MM.1S (cell line): Measurements from ENCODE around the gene CCDC136.

Experiments
- EZH2 ChIP-seq: fragments of 300-600 bp; sonication (generic); optimal IDR thresholded peaks from 2 replicates; pipeline ENCODE3; 2017; ENCODE audit warnings: low read depth, mild to moderate bottlenecking, antibody characterized with exemption, low read length, mixed read lengths
- TF ChIP-seq, protein P1 (sequence below): fragments of 300-600 bp; sonication (generic); IDR thresholded peaks from 2 replicates; pipeline ENCODE4 v1.5.1; 2016; ENCODE audit warnings: antibody characterized with exemption, low read length, mixed read lengths

DNA sequence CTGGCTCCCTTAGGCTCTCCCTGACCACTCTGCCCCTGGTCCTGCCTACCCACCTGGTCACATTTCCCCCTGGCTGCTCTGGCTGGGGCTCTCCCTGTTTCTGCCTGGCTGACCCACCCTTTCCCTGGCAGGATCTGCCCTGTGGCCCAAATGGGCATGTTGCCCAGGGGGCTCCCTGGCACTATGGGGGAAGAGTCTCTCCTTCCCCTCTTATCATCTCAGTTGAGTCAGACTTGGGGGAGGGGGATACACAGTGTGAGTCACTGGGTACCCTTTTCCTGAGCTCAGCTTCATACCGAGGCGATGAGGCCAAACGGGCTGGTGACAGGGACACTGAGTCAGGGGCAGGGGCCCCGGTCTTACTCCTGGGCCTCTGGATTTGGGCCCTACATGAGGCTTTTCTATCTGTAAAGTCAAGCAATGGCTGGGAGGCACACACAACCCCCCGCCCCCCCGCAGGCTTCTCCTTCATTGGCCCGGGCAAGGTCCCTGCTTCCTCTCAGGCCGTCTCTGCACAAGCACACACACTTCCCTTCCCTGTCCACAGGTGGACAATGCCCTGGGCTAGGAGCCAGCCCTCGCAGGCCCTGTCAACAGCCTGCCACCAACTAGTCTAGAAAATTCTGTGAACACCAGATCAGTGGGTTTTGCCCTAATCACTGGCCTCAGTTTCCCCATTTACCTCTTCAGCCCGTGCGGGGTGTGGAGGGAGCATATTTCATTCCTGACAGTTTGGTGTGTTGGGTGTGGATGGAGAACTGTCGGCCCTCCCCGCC is 37.8 kb downstream of the CCDC136 start:
- TF ChIP-seq, protein P1, sequence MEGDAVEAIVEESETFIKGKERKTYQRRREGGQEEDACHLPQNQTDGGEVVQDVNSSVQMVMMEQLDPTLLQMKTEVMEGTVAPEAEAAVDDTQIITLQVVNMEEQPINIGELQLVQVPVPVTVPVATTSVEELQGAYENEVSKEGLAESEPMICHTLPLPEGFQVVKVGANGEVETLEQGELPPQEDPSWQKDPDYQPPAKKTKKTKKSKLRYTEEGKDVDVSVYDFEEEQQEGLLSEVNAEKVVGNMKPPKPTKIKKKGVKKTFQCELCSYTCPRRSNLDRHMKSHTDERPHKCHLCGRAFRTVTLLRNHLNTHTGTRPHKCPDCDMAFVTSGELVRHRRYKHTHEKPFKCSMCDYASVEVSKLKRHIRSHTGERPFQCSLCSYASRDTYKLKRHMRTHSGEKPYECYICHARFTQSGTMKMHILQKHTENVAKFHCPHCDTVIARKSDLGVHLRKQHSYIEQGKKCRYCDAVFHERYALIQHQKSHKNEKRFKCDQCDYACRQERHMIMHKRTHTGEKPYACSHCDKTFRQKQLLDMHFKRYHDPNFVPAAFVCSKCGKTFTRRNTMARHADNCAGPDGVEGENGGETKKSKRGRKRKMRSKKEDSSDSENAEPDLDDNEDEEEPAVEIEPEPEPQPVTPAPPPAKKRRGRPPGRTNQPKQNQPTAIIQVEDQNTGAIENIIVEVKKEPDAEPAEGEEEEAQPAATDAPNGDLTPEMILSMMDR, result no peak
- TF ChIP-seq EZH2, result no peak
